Stomach (tissue), 4 donors: ENCODE results near the gene RSRC1.

ENCODE experiments used
- EP300 ChIP-seq: sonication (generic); formaldehyde crosslinking; IDR thresholded peaks from one replicate; pipeline ENCODE4 v1.6.1; 2017; ENCODE audit warnings: antibody characterized with exemption
- POLR2A ChIP-seq, 4 donors: fragments of 450-650 bp; IDR thresholded peaks; one replicate each; pipeline ENCODE4 v1.6.1; 2016; ENCODE audit warnings: antibody characterized with exemption in 4 of 4, control low read depth in 2 of 4, mild to moderate bottlenecking in 1 of 4, moderate library complexity in 1 of 4
- POLR2AphosphoS5 ChIP-seq, 3 donors: sonication (generic); formaldehyde crosslinking; IDR thresholded peaks; one replicate each; pipeline ENCODE4 v1.6.1; 2016; ENCODE audit warnings: antibody characterized with exemption in 3 of 3
- TF ChIP-seq, protein P1 (sequence below), 7 experiments: fragments of 450-650 bp in 4 of 7; fragments of 200-600 bp in 3 of 7; sonication (generic) in 3 of 7; IDR thresholded peaks; one replicate each; pipeline ENCODE4 v1.5.1; 2016 to 2019; ENCODE audit warnings: antibody characterized with exemption in 7 of 7, control low read depth in 2 of 7, mild to moderate bottlenecking in 1 of 7

DNA sequence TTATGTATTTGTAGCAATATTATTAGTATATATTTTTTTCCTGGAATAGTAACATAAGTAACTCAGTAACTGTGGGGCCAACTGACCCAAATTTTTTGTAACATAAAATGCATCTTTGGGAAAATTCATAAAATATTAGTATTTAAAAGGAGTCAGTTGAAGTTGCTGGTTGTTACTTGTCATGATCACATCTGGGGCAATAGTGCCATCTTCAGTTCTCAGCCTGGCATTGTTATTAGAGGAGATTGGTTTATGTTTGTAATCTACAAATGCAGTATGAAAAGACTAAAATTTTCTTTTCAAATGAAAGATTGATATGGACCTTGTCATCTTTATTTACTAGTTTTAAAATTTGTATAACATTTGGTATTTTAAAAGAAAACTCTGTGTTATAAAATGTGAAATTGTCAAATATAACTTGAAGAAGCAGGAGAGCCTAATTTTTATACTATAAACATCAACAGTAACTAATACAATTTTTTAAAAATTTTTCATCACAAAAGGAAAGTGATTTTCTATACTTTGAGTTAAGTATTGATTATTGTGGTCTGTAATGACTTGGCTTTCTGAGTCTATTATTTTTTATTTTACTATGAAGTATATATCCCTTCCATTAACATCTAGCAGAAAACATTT is 422.3 kb downstream of the RSRC1 start:
- TF ChIP-seq EP300 (no peak), POLR2AphosphoS5 (IDR thresholded peaks at IDR 0.05) (no peak), POLR2A (IDR thresholded peaks at IDR 0.05) (no peak)
- TF ChIP-seq, protein P1, sequence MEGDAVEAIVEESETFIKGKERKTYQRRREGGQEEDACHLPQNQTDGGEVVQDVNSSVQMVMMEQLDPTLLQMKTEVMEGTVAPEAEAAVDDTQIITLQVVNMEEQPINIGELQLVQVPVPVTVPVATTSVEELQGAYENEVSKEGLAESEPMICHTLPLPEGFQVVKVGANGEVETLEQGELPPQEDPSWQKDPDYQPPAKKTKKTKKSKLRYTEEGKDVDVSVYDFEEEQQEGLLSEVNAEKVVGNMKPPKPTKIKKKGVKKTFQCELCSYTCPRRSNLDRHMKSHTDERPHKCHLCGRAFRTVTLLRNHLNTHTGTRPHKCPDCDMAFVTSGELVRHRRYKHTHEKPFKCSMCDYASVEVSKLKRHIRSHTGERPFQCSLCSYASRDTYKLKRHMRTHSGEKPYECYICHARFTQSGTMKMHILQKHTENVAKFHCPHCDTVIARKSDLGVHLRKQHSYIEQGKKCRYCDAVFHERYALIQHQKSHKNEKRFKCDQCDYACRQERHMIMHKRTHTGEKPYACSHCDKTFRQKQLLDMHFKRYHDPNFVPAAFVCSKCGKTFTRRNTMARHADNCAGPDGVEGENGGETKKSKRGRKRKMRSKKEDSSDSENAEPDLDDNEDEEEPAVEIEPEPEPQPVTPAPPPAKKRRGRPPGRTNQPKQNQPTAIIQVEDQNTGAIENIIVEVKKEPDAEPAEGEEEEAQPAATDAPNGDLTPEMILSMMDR (IDR thresholded peaks at IDR 0.05) = no peak
